SU-DHL-6 (cell line): ENCODE measurements around the gene CLEC17A.

Experiments used
- H2AFZ ChIP-seq: fragments of 200-600 bp; sonication (generic); 2 replicates; pipeline ENCODE4 v1.6.1; 2014; ENCODE audit warnings: low read depth, mild to moderate bottlenecking, moderate library complexity, mixed read lengths, antibody characterized with exemption, low read length; ENCODE audit not compliant: severe bottlenecking
- H3F3A ChIP-seq: fragments of 200-600 bp; shearing (Covaris generic); 2 replicates; pipeline ENCODE4 v1.6.0; 2016; ENCODE audit warnings: antibody characterized with exemption, mild to moderate bottlenecking; ENCODE audit not compliant: insufficient read depth
- H3K27ac ChIP-seq: fragments of 200-600 bp; sonication (generic); 2 replicates; pipeline ENCODE4 v1.5.1; 2016; ENCODE audit warnings: low read depth, mild to moderate bottlenecking, low read length, moderate library complexity, mixed read lengths
- H3K27me3 ChIP-seq: fragments of 200-600 bp; sonication (generic), shearing (Covaris generic); 2 replicates; pipeline ENCODE4 v1.6.0; 2014; ENCODE audit warnings: mild to moderate bottlenecking, low read length
- H3K36me3 ChIP-seq: fragments of 200-600 bp; sonication (generic); 2 replicates; pipeline ENCODE4 v1.6.1; 2014; ENCODE audit warnings: mild to moderate bottlenecking, low read length, mixed read lengths
- H3K4me2 ChIP-seq: fragments of 300-600, 200-600 bp; shearing (Covaris generic), sonication (generic); 2 replicates; pipeline ENCODE4 v1.6.0; 2014; ENCODE audit warnings: low read length, low read depth, mild to moderate bottlenecking; ENCODE audit not compliant: poor library complexity, severe bottlenecking
- H3K4me3 ChIP-seq: fragments of 200-600 bp; sonication (generic); 2 replicates; pipeline ENCODE4 v1.5.1; 2014; ENCODE audit warnings: antibody characterized with exemption, low read length, mild to moderate bottlenecking, mixed read lengths; ENCODE audit not compliant: insufficient read depth, poor library complexity, severe bottlenecking
- H3K79me2 ChIP-seq: fragments of 200-600 bp; sonication (generic); 2 replicates; pipeline ENCODE4 v1.6.1; 2014; ENCODE audit warnings: mild to moderate bottlenecking, low read length, moderate library complexity; ENCODE audit not compliant: insufficient read depth
- H3K9ac ChIP-seq: fragments of 200-600 bp; sonication (generic); 2 replicates; pipeline ENCODE4 v1.7.0; 2014; ENCODE audit warnings: mild to moderate bottlenecking, low read length
- H3K9me2 ChIP-seq: fragments of 200-600 bp; sonication (generic); replicated peaks from 2 replicates; pipeline ENCODE4 v1.6.1; 2014; ENCODE audit warnings: low read length; ENCODE audit not compliant: insufficient read depth
- H3K9me3 ChIP-seq: fragments of 200-600 bp; sonication (generic); 2 replicates; pipeline ENCODE4 v1.6.1; 2014; ENCODE audit warnings: low read length, mixed read lengths; ENCODE audit not compliant: insufficient read depth
- H4K20me1 ChIP-seq: fragments of 200-600 bp; sonication (generic); 2 replicates; pipeline ENCODE4 v1.6.1; 2014; ENCODE audit warnings: low read depth, mild to moderate bottlenecking, antibody characterized with exemption, low read length, moderate library complexity, mixed read lengths
- EZH2phosphoT487 ChIP-seq: fragments of 200-600 bp; sonication (generic), shearing (Covaris generic); conservative IDR thresholded peaks from 2 replicates; pipeline ENCODE4 v1.6.1; 2018; ENCODE audit warnings: mild to moderate bottlenecking, antibody characterized with exemption, low read length, moderate library complexity, mixed read lengths
- TF ChIP-seq, protein P1 (sequence below): fragments of 200-600 bp; sonication (generic); IDR thresholded peaks from one replicate; pipeline ENCODE4 v1.5.1; 2017; ENCODE audit warnings: antibody characterized with exemption, mild to moderate bottlenecking, low read length, moderate library complexity; ENCODE audit not compliant: insufficient read depth, poor library complexity, severe bottlenecking

CLEC17A gene

DNA sequence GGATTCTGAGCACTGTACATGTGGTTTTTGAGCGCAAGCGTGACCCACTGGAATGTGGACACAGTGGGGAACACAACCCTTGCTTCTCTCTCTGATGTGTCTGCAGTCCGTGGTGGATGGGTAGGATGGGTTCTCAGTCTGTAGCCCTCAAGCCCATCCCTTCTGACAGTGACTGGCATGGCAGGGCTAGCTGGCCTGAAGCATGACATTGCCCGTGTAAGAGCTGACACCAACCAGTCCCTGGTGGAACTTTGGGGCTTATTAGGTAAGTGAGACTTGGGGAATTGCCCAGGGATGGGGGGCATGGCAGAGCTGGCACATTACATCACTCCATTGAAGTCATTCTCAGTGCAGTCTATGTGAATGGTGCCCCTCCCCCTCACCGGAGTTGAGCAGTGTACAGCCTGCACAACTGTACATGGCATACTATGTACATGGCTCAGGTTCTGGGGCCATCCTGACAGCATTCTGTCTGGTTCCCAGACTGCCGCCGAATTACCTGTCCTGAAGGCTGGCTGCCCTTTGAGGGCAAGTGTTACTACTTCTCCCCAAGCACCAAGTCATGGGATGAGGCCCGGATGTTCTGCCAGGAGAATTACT, 16.8 kb downstream of the CLEC17A start:
- H3K9ac ChIP-seq = no peak overlapping the region
- no peak overlapping the region for H3K4me2 ChIP-seq
- no peaks in the 10 kb centered on the region for H3K79me2 ChIP-seq
- H3F3A ChIP-seq = peaks cover 14% of the 10 kb centered on the region
- H3K27ac ChIP-seq = no peak overlapping the region
- no peaks in the 10 kb centered on the region for H3K9me3 ChIP-seq
- no peak overlapping the region for H2AFZ ChIP-seq
- H3K9me2 ChIP-seq = no peaks in the 10 kb centered on the region
- H3K36me3 ChIP-seq = no peaks in the 10 kb centered on the region
- no peak overlapping the region for H3K4me3 ChIP-seq
- H4K20me1 ChIP-seq = no peaks in the 10 kb centered on the region
- TF ChIP-seq, protein P1, sequence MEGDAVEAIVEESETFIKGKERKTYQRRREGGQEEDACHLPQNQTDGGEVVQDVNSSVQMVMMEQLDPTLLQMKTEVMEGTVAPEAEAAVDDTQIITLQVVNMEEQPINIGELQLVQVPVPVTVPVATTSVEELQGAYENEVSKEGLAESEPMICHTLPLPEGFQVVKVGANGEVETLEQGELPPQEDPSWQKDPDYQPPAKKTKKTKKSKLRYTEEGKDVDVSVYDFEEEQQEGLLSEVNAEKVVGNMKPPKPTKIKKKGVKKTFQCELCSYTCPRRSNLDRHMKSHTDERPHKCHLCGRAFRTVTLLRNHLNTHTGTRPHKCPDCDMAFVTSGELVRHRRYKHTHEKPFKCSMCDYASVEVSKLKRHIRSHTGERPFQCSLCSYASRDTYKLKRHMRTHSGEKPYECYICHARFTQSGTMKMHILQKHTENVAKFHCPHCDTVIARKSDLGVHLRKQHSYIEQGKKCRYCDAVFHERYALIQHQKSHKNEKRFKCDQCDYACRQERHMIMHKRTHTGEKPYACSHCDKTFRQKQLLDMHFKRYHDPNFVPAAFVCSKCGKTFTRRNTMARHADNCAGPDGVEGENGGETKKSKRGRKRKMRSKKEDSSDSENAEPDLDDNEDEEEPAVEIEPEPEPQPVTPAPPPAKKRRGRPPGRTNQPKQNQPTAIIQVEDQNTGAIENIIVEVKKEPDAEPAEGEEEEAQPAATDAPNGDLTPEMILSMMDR = no peak
- TF ChIP-seq EZH2phosphoT487 = no peak
- H3K27me3 ChIP-seq = no peaks in the 10 kb centered on the region

DNA sequence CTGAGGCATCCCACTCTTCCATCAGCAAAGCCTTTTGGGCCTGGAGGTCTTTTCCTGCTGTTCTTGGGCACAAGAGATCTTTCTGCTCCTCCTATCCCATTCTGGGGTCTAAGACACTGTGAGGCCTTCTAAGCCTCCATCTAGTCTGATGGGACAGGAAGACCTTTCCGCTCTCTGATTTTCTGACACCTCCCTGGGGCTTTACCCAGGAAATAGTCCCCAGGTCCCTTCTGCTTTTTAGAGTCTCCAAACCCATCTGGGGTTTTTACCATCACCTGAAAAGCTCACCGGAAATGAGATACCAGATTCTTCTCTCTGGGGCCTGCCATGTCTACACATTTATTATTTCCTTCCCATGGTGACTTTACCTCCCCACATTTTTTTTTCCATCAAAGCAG, 21.1 kb downstream of the CLEC17A start:
- Histone ChIP-seq H3K36me3 (no peaks in the 10 kb centered on the region), H3K9me2 (no peaks in the 10 kb centered on the region), H4K20me1 (no peaks in the 10 kb centered on the region), H3K4me3 (no peak overlapping the region), H3K9ac (peak overlapping the region; percentile 13; the same call in 1 of the 2 replicates), H3K27me3 (no peaks in the 10 kb centered on the region), H3K4me2 (peak overlapping the region; percentile 52), H3K9me3 (no peaks in the 10 kb centered on the region), H3K27ac (peak overlapping the region; percentile 85), H2AFZ (no peak overlapping the region), H3F3A (peaks cover 17% of the 10 kb centered on the region), H3K79me2 (no peaks in the 10 kb centered on the region)
- no peak for TF ChIP-seq EZH2phosphoT487
- TF ChIP-seq, protein P1 = no peak

DNA sequence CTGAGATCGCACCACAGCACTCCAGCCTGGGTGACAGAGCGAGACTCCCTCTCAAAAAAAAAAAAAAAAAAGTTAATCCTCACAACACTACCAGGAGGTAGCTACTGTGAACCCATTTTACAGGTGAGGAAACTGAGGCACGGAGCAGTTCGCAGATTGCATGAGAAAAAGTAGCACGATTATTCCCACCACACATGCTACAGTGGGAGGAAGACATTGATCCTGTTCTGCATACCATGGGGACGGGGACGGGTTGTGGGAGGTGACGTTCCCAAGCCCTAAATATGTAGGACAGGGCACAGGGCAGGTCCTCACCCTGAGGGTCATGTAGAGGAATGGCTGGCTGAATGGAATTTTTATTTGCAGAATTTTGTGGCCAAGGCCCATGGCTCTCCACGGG, 23.7 kb downstream of the CLEC17A start:
- H4K20me1 ChIP-seq = no peaks in the 10 kb centered on the region
- H3K36me3 ChIP-seq = no peaks in the 10 kb centered on the region
- TF ChIP-seq EZH2phosphoT487 = no peak
- TF ChIP-seq, protein P1 = no peak
- no peaks in the 10 kb centered on the region for H3K9me2 ChIP-seq
- no peaks in the 10 kb centered on the region for H3K27me3 ChIP-seq
- no peaks in the 10 kb centered on the region for H3K9me3 ChIP-seq
- H3K9ac ChIP-seq = no peak overlapping the region
- H3K4me2 ChIP-seq = no peak overlapping the region
- H2AFZ ChIP-seq = no peak overlapping the region
- H3K4me3 ChIP-seq = no peak overlapping the region
- no peak overlapping the region for H3K27ac ChIP-seq
- peaks cover 17% of the 10 kb centered on the region for H3F3A ChIP-seq
- no peaks in the 10 kb centered on the region for H3K79me2 ChIP-seq
